ENCODE data around the gene FGD4. TPM values are rescaled to one million over a fixed set of nuclear protein-coding genes. Genes with fewer than 3 reads are reported as not detected.
A peak's percentile ranks its signal among the peaks of the same experiment; 100 is the strongest.

The FGD4 gene
- total and polyA plus RNA-seq, 4 donors = 16.2 to 49.0 (median 26.7) TPM

- H3K27me3 ChIP-seq (ENCODE audit: control insufficient read depth, insufficient read depth, low read length) = no peaks in the 10 kb centered on the region
- no peak for DNase-seq (ENCODE audit: low read depth in 4 of 6, low spot score in 6 of 6)
- no peaks in the 10 kb centered on the region for H3K4me1 ChIP-seq (ENCODE audit: control insufficient read depth, insufficient read depth, low read length)
- H3K4me3 ChIP-seq (ENCODE audit: low read depth, low read length) = no peak overlapping the region
- H3K36me3 ChIP-seq (ENCODE audit: control insufficient read depth, insufficient read depth, low read length) = no peaks in the 10 kb centered on the region
- H3K27ac ChIP-seq (ENCODE audit: low read depth, low read length) = no peak overlapping the region
- no peaks in the 10 kb centered on the region for H3K9me3 ChIP-seq (ENCODE audit: control insufficient read depth, insufficient read depth, low read length)
- WGBS (ENCODE audit: insufficient coverage) = 65% methylated on average over 7 of the region's 12 CpGs
These were observed 21.9 kb upstream of the FGD4 start for GRCh38 chr12:32377344-32378055.

- Histone ChIP-seq H3K36me3 (ENCODE audit: control insufficient read depth, insufficient read depth, low read length) (no peaks in the 10 kb centered on the region), H3K4me1 (ENCODE audit: control insufficient read depth, insufficient read depth, low read length) (no peaks in the 10 kb centered on the region), H3K27me3 (ENCODE audit: control insufficient read depth, insufficient read depth, low read length) (no peaks in the 10 kb centered on the region), H3K9me3 (ENCODE audit: control insufficient read depth, insufficient read depth, low read length) (no peaks in the 10 kb centered on the region), H3K4me3 (ENCODE audit: low read depth, low read length) (no peak overlapping the region), H3K27ac (ENCODE audit: low read depth, low read length) (no peak overlapping the region)
- 75% methylated on average over 7 of the region's 10 CpGs for WGBS (ENCODE audit: insufficient coverage)
- DNase-seq (ENCODE audit: low read depth in 4 of 6, low spot score in 6 of 6) = no peak
These were observed 20.1 kb upstream of the FGD4 start for GRCh38 chr12:32379213-32379612.

GRCh38 chr12:32379667-32380066 lies 19.7 kb upstream of the FGD4 start:
- Histone ChIP-seq H3K9me3 (ENCODE audit: control insufficient read depth, insufficient read depth, low read length) (no peaks in the 10 kb centered on the region), H3K4me3 (ENCODE audit: low read depth, low read length) (no peak overlapping the region), H3K4me1 (ENCODE audit: control insufficient read depth, insufficient read depth, low read length) (no peaks in the 10 kb centered on the region), H3K36me3 (ENCODE audit: control insufficient read depth, insufficient read depth, low read length) (no peaks in the 10 kb centered on the region), H3K27me3 (ENCODE audit: control insufficient read depth, insufficient read depth, low read length) (no peaks in the 10 kb centered on the region), H3K27ac (ENCODE audit: low read depth, low read length) (no peak overlapping the region)
- no CpG with 5 or more reads among the region's 8 CpGs for WGBS (ENCODE audit: insufficient coverage)
- no peak for DNase-seq (ENCODE audit: low read depth in 4 of 6, low spot score in 6 of 6)

- Histone ChIP-seq H3K4me1 (ENCODE audit: control insufficient read depth, insufficient read depth, low read length) (no peaks in the 10 kb centered on the region), H3K9me3 (ENCODE audit: control insufficient read depth, insufficient read depth, low read length) (no peaks in the 10 kb centered on the region), H3K27me3 (ENCODE audit: control insufficient read depth, insufficient read depth, low read length) (no peaks in the 10 kb centered on the region), H3K36me3 (ENCODE audit: control insufficient read depth, insufficient read depth, low read length) (no peaks in the 10 kb centered on the region), H3K27ac (ENCODE audit: low read depth, low read length) (no peak overlapping the region), H3K4me3 (ENCODE audit: low read depth, low read length) (no peak overlapping the region)
- DNase-seq (ENCODE audit: low read depth in 4 of 6, low spot score in 6 of 6) = no peak
- no CpG with 5 or more reads among the region's 2 CpGs for WGBS (ENCODE audit: insufficient coverage)
These were observed 17.1 kb upstream of the FGD4 start for GRCh38 chr12:32382226-32382625.

- no peak overlapping the region for H3K27ac ChIP-seq (ENCODE audit: low read depth, low read length)
- WGBS (ENCODE audit: insufficient coverage) = 30% methylated on average over 47 of the region's 47 CpGs
- DNase-seq (ENCODE audit: low read depth in 4 of 6, low spot score in 6 of 6) = peak in 2 of 6 donors; percentile 41 to 44
- H3K27me3 ChIP-seq (ENCODE audit: control insufficient read depth, insufficient read depth, low read length) = no peaks in the 10 kb centered on the region
- no peaks in the 10 kb centered on the region for H3K36me3 ChIP-seq (ENCODE audit: control insufficient read depth, insufficient read depth, low read length)
- H3K4me3 ChIP-seq (ENCODE audit: low read depth, low read length) = no peak overlapping the region
- H3K9me3 ChIP-seq (ENCODE audit: control insufficient read depth, insufficient read depth, low read length) = no peaks in the 10 kb centered on the region
- H3K4me1 ChIP-seq (ENCODE audit: control insufficient read depth, insufficient read depth, low read length) = peaks cover 3% of the 10 kb centered on the region
These were observed 8.7 kb upstream of the FGD4 start for GRCh38 chr12:32390572-32391219.

GRCh38 chr12:32395026-32395425 lies 4.3 kb upstream of the FGD4 start:
- Histone ChIP-seq H3K36me3 (ENCODE audit: control insufficient read depth, insufficient read depth, low read length) (no peaks in the 10 kb centered on the region), H3K27me3 (ENCODE audit: control insufficient read depth, insufficient read depth, low read length) (peaks cover 6% of the 10 kb centered on the region), H3K4me1 (ENCODE audit: control insufficient read depth, insufficient read depth, low read length) (peaks cover 18% of the 10 kb centered on the region), H3K4me3 (ENCODE audit: low read depth, low read length) (no peak overlapping the region), H3K9me3 (ENCODE audit: control insufficient read depth, insufficient read depth, low read length) (no peaks in the 10 kb centered on the region), H3K27ac (ENCODE audit: low read depth, low read length) (no peak overlapping the region)
- DNase-seq (ENCODE audit: low read depth in 4 of 6, low spot score in 6 of 6) = peak in 2 of 6 donors; percentile 25 to 45

GRCh38 chr12:32397696-32398095 lies 1.7 kb upstream of the FGD4 start:
- peaks cover 17% of the 10 kb centered on the region for H3K27me3 ChIP-seq (ENCODE audit: control insufficient read depth, insufficient read depth, low read length)
- no peaks in the 10 kb centered on the region for H3K36me3 ChIP-seq (ENCODE audit: control insufficient read depth, insufficient read depth, low read length)
- H3K9me3 ChIP-seq (ENCODE audit: control insufficient read depth, insufficient read depth, low read length) = no peaks in the 10 kb centered on the region
- H3K27ac ChIP-seq (ENCODE audit: low read depth, low read length) = no peak overlapping the region
- peaks cover 18% of the 10 kb centered on the region for H3K4me1 ChIP-seq (ENCODE audit: control insufficient read depth, insufficient read depth, low read length)
- no peak overlapping the region for H3K4me3 ChIP-seq (ENCODE audit: low read depth, low read length)
- peak in 2 of 6 donors; percentile 43 to 46 for DNase-seq (ENCODE audit: low read depth in 4 of 6, low spot score in 6 of 6)
- WGBS (ENCODE audit: insufficient coverage) = 46% methylated on average over 2 of the region's 4 CpGs

GRCh38 chr12:32398181-32398580 lies 1.2 kb upstream of the FGD4 start:
- DNase-seq (ENCODE audit: low read depth in 4 of 6, low spot score in 6 of 6) = no peak
- Histone ChIP-seq H3K27me3 (ENCODE audit: control insufficient read depth, insufficient read depth, low read length) (peaks cover 17% of the 10 kb centered on the region), H3K36me3 (ENCODE audit: control insufficient read depth, insufficient read depth, low read length) (no peaks in the 10 kb centered on the region), H3K9me3 (ENCODE audit: control insufficient read depth, insufficient read depth, low read length) (no peaks in the 10 kb centered on the region), H3K27ac (ENCODE audit: low read depth, low read length) (no peak overlapping the region), H3K4me3 (ENCODE audit: low read depth, low read length) (no peak overlapping the region), H3K4me1 (ENCODE audit: control insufficient read depth, insufficient read depth, low read length) (peaks cover 18% of the 10 kb centered on the region)
- 100% methylated on average over 1 of the region's 4 CpGs for WGBS (ENCODE audit: insufficient coverage)

GRCh38 chr12:32398816-32399369 lies 465 bp upstream of the FGD4 start:
- no peaks in the 10 kb centered on the region for H3K36me3 ChIP-seq (ENCODE audit: control insufficient read depth, insufficient read depth, low read length)
- peak overlapping the region; percentile 63 for H3K4me3 ChIP-seq (ENCODE audit: low read depth, low read length)
- no peaks in the 10 kb centered on the region for H3K9me3 ChIP-seq (ENCODE audit: control insufficient read depth, insufficient read depth, low read length)
- DNase-seq (ENCODE audit: low read depth in 4 of 6, low spot score in 6 of 6) = peak in 1 of 6 donors; percentile 12
- peaks cover 17% of the 10 kb centered on the region for H3K27me3 ChIP-seq (ENCODE audit: control insufficient read depth, insufficient read depth, low read length)
- H3K4me1 ChIP-seq (ENCODE audit: control insufficient read depth, insufficient read depth, low read length) = peaks cover 18% of the 10 kb centered on the region
- 1% methylated on average over 36 of the region's 36 CpGs for WGBS (ENCODE audit: insufficient coverage)
- H3K27ac ChIP-seq (ENCODE audit: low read depth, low read length) = peak overlapping the region; percentile 33

All from spinal cord (tissue), 10 donors.